Nephron progenitor cell (in vitro differentiated cells): ENCODE measurements around the gene PDE7B.
A peak's percentile ranks its signal among the peaks of the same experiment; 100 is the strongest.

Source experiments
- DNase-seq: peaks from one replicate; pipeline ENCODE4 v3.0.0; 2021
- H3K27ac Mint-ChIP-seq: 2 replicates; pipeline ENCODE4 v1.8.0; 2021; ENCODE audit warnings: mild to moderate bottlenecking, moderate library complexity, mixed read lengths
- H3K27me3 Mint-ChIP-seq: 2 replicates; pipeline ENCODE4 v1.8.0; 2021; ENCODE audit warnings: mild to moderate bottlenecking, low read depth, mixed read lengths; ENCODE audit not compliant: poor library complexity
- H3K36me3 Mint-ChIP-seq: 2 replicates; pipeline ENCODE4 v1.8.0; 2021; ENCODE audit warnings: low read depth, mixed read lengths
- H3K4me1 Mint-ChIP-seq: 2 replicates; pipeline ENCODE4 v1.8.0; 2021; ENCODE audit warnings: mixed read lengths
- H3K4me3 Mint-ChIP-seq: 2 replicates; pipeline ENCODE4 v1.8.0; 2021; ENCODE audit warnings: mild to moderate bottlenecking, moderate library complexity, mixed read lengths
- H3K9me3 Mint-ChIP-seq: 2 replicates; pipeline ENCODE4 v1.8.0; 2021; ENCODE audit warnings: mild to moderate bottlenecking, moderate library complexity, mixed read lengths
- TF ChIP-seq, protein P1 (sequence below): fragments of 200-600 bp; sonication (generic); IDR thresholded peaks from 2 replicates; pipeline ENCODE4 v1.5.0; 2021; ENCODE audit warnings: antibody characterized with exemption

The PDE7B gene

DNA sequence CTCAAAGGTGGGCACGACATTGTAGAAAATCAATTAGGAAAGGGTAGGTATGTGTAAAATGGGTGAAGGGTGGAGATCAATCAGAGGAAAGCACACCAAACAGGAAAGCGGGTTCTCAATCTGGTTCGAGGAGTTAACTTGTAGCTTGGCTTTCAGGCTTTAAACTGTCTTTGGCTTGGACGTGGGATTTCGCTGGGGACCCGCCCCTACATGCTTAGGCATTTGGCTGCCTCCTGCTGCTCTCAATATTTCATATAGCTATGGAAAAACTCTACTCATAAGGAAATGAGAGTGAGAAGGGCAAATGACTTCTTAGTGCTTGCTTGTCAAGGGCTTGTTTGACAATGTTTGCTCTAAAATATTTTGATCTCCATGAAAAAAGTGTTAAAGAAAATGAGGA is 38.1 kb upstream of the PDE7B start:
- TF ChIP-seq, protein P1, sequence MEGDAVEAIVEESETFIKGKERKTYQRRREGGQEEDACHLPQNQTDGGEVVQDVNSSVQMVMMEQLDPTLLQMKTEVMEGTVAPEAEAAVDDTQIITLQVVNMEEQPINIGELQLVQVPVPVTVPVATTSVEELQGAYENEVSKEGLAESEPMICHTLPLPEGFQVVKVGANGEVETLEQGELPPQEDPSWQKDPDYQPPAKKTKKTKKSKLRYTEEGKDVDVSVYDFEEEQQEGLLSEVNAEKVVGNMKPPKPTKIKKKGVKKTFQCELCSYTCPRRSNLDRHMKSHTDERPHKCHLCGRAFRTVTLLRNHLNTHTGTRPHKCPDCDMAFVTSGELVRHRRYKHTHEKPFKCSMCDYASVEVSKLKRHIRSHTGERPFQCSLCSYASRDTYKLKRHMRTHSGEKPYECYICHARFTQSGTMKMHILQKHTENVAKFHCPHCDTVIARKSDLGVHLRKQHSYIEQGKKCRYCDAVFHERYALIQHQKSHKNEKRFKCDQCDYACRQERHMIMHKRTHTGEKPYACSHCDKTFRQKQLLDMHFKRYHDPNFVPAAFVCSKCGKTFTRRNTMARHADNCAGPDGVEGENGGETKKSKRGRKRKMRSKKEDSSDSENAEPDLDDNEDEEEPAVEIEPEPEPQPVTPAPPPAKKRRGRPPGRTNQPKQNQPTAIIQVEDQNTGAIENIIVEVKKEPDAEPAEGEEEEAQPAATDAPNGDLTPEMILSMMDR, result no peak
- H3K4me1 Mint-ChIP-seq, result peaks cover 48% of the 10 kb centered on the region
- DNase-seq, result no peak
- peak overlapping the region; percentile 64 for H3K27ac Mint-ChIP-seq
- no peak overlapping the region for H3K4me3 Mint-ChIP-seq
- H3K9me3 Mint-ChIP-seq, result peaks cover 15% of the 10 kb centered on the region
- H3K27me3 Mint-ChIP-seq, result no peaks in the 10 kb centered on the region
- H3K36me3 Mint-ChIP-seq, result peaks cover 13% of the 10 kb centered on the region

DNA sequence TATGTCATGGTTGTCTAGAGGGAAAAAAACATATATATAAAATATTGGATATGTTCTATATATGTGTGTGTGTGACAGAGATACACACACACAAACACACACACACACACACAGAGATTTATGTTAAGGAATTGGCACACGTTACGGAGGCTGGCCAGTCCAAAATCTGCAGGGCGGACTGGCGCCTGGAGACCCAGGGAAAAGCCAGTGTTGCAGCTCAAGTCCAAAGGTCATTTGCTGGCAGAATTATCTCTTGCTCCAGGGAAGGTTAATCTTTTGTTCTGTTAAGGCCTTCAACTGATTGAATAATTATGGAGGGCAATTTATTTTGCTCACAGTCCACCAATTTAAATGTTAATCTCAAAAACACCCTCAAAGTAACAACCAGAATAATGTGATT is 37.5 kb upstream of the PDE7B start:
- H3K36me3 Mint-ChIP-seq, result peaks cover 10% of the 10 kb centered on the region
- H3K27ac Mint-ChIP-seq, result no peak overlapping the region

DNA sequence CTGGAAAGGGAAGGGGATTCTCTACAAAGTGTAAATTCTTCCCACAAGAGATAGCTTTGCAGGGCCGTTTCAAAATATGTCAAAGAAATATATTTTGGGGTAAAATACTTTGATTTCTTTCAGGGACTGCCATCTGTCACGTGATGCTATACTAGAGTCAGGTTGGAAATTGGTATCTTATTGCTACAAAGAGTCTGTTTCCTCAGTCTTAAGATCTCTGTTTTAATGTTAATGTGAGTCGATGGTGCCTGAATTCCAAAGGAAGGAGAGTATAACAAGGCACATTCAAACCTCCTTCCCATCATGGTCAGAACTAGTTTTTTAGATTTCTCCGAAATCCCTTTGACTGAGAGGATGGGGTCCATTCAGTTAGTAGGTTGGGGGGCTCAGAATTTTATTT is 36.3 kb upstream of the PDE7B start:
- no peaks in the 10 kb centered on the region for H3K9me3 Mint-ChIP-seq

More for the DNA sequence above, 37.5 kb upstream of the PDE7B start:
- H3K9me3 Mint-ChIP-seq, result peaks cover 10% of the 10 kb centered on the region
- H3K4me1 Mint-ChIP-seq, result peaks cover 48% of the 10 kb centered on the region
- H3K4me3 Mint-ChIP-seq, result no peak overlapping the region
- TF ChIP-seq, protein P1, result no peak
- no peak for DNase-seq
- H3K27me3 Mint-ChIP-seq, result no peaks in the 10 kb centered on the region

DNA sequence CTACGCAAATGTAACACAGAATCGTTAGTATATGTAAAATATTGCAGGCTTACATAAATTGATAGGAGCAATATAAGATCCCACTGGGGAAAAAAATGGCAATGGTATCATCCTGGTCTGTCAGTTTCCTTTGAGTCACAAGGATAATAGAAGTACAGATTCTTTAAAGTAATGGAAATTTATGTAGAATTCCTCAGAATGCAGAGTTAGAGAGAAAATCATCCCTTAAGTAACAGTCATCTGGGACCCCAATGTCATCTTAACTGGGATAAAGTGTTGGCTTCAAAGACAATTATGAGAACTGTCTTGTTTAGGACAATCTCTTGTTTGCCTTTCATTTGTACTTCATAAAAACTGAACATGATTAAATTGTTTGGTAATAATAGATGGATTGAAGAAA is 34.5 kb upstream of the PDE7B start:
- TF ChIP-seq, protein P1, result no peak
- H3K27me3 Mint-ChIP-seq, result no peaks in the 10 kb centered on the region
- peaks cover 35% of the 10 kb centered on the region for H3K4me1 Mint-ChIP-seq
- H3K27ac Mint-ChIP-seq, result no peak overlapping the region
- H3K36me3 Mint-ChIP-seq, result peaks cover 3% of the 10 kb centered on the region
- no peaks in the 10 kb centered on the region for H3K9me3 Mint-ChIP-seq
- no peak overlapping the region for H3K4me3 Mint-ChIP-seq
- DNase-seq, result no peak

More for the DNA sequence above, 36.3 kb upstream of the PDE7B start:
- Mint-ChIP-seq H3K27me3 (no peaks in the 10 kb centered on the region), H3K4me3 (no peak overlapping the region), H3K27ac (no peak overlapping the region), H3K36me3 (peaks cover 3% of the 10 kb centered on the region), H3K4me1 (peaks cover 49% of the 10 kb centered on the region)
- TF ChIP-seq, protein P1, result no peak
- DNase-seq, result no peak

DNA sequence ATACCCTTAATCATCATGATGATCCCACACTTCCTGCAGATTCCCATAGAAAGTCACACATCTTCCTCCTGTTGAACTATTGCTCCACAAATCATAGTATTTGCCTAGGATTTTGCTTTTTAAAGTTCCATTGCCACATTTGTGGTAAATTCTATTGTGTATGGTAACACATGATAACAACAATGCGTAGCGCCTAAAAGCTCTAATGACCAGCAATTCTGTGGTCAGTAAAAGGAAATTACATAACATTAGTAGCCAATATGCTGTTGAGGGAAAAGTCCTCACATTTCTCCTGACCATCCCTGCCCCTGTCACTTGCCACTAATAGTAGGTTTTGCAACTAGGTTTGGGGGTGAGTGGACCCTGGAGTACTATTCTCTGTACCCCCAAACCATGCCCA is 31.8 kb upstream of the PDE7B start:
- Mint-ChIP-seq H3K9me3 (peaks cover 4% of the 10 kb centered on the region), H3K27me3 (no peaks in the 10 kb centered on the region), H3K27ac (no peak overlapping the region), H3K36me3 (no peaks in the 10 kb centered on the region), H3K4me3 (no peak overlapping the region), H3K4me1 (peaks cover 16% of the 10 kb centered on the region)
- TF ChIP-seq, protein P1, result no peak
- DNase-seq, result no peak

DNA sequence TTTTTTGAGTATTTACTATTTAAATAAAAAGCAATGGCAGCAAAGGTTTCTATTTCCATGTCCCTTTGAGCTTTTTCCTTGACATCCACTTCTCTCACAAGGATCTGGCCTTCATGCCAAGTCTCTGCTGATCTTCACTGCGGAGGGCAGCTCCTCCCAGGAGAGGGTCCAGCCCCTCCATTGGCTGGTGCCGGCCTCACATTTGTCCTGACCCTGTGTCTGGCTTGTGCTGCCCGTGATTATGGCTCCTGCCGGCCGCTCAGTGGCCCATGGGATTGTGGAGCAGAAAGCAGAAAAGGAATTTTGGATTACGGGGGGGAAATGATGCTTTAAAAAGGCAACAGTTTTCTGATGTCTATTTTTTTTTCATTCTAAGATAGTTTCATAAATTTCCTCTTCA is 31.2 kb upstream of the PDE7B start:
- no peaks in the 10 kb centered on the region for H3K27me3 Mint-ChIP-seq
- H3K27ac Mint-ChIP-seq, result peak overlapping the region; percentile 79
- DNase-seq, result no peak
- no peak overlapping the region for H3K4me3 Mint-ChIP-seq
- H3K9me3 Mint-ChIP-seq, result peaks cover 4% of the 10 kb centered on the region
- peaks cover 16% of the 10 kb centered on the region for H3K4me1 Mint-ChIP-seq
- no peaks in the 10 kb centered on the region for H3K36me3 Mint-ChIP-seq
- TF ChIP-seq, protein P1, result no peak
